SKM-1 treated with dmso at 0.1 percent for 144 hours (cell line): ENCODE data around the gene ACTR3C.
"Not testable (repeated sequence)": the region's sequence is repeated elsewhere in the genome, so short reads cannot be mapped to it uniquely, and the experiment has no call there.

Experiments used
- DNase-seq: peaks from one replicate; lab custom pipeline; 2025; ENCODE audit not compliant: unreplicated experiment; lab: John Stamatoyannopoulos, UW

The ACTR3C gene

DNA sequence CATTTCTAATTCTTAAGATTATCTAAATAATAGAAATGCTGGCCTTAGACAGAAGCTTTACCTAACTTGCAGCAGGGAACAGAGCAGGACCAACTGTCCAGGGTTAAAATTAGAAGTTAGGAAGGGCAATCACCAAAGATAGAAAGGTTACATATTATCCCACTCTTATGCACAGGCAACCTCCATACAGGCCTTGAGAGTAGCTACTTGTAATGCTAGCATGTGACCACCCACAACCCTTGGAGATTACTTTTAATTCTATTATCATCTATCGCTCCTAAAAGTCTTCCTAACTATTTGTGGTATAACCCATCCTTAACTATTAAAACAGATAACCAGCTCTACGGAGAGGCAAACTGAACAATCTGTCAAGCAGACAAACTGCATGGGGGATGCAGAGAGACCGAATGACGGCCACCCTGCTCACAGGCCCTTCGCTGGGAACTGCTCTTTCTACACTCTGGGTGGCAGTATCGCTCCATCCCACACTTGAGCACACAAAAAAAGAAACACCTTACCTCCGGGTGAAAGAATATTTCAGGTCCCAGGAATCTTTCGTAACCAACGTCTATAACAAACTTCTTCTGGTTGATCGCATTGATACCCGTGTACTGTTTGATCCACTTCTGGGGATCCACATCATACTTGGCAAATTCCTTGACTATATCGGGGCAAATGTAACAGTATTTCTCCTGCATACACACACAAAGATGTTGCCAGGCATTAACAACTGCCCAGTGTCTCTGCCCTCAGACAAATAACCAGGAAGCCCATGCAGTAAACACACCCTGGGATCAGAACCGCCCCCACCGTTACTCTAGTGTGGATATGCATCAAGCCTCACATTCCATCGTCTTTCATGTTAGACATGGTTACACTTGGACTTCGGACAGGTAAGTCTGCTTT lies 37.2 kb downstream of the ACTR3C start:
- not testable (repeated sequence) for DNase-seq

DNA sequence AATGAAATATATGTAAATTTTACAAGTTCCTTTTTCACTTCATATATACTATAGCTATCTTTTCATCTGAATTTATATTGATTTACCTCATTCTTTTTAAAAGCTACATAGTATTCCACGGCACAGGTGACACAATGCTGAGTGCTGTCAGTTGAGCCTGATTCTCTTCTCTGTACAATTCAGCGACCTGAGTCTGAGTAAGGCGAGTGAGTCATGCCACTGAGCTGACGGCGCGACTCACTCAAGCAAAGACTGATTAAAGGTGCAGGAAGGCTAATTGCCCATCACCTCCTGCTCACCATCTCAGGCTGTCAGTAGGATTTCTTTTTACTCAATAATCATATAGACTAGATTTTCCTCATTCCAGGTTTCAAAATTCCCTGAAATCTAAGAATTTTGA lies 39.7 kb downstream of the ACTR3C start:
- DNase-seq, result not testable (repeated sequence)

DNA sequence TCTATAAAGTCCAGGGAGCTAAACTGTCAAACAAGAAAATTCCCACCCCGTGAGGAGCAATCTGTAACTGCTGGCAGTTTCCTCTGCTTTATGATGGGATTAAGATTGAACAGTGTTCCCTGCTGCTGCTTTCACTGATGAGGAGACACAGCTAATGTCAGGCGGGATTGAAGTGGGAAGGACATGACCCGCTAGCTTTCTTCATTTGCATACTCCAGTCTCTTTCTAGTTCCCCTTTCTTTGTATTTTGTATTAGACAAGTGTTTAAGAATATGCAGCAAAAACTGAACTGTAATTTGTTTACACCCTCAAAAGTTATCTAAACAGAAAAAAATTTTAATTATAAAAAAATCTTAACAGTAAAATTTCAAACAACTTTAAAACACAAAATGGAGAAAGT lies 40.2 kb downstream of the ACTR3C start:
- DNase-seq, result not testable (repeated sequence)

DNA sequence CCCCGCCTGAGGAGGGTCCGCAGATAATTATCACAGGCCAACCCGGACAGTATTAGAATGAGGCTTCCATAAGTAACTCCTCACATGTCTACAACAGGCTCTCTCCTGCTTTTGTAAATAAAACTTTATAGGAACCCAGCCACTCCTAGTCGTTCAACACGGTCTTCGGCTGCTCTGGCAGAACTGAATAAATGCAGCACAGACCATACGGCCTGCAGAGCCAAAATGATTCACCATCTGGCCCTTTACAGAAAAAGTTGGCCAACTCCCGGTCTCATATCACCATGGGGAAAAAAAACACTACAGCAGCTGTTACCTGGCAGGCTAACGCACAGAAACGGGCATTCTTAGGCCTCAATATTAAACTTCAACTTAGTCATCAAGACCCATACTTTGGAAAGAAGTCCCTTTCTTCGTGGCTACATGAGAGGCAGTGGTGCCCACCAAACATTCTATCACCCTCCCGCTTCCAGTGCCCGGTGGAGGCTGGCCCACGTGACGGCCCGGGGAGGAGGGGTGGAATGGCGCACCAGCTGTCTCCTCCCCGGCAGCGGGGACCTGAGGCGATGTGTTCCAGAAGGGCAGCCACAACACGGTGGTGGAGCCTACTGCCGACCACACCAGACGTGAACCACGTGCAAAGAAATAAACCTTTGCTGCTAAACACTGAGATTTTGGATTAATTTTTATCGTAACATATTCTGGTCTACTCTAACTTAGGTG lies 41.5 kb downstream of the ACTR3C start:
- DNase-seq, result not testable (repeated sequence)

DNA sequence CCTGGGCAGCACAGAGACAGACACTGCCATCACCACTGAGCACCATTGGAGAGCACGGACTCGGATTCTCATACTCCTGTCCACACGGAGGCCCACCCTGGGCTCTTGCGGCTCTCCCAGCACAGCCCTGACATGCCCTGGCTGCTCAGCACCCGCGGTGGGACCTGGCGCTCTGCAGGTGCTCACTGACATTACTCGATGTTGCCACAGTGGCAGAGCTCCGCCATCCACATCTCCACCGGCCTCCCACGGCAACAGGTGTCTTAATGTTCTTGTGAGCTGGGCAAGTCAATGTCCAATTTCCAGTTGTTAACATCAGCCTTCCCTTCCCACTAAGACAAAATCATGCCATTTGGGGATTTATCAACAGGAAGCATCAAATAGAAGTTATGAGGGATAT lies 45.0 kb downstream of the ACTR3C start:
- DNase-seq, result not testable (repeated sequence)

DNA sequence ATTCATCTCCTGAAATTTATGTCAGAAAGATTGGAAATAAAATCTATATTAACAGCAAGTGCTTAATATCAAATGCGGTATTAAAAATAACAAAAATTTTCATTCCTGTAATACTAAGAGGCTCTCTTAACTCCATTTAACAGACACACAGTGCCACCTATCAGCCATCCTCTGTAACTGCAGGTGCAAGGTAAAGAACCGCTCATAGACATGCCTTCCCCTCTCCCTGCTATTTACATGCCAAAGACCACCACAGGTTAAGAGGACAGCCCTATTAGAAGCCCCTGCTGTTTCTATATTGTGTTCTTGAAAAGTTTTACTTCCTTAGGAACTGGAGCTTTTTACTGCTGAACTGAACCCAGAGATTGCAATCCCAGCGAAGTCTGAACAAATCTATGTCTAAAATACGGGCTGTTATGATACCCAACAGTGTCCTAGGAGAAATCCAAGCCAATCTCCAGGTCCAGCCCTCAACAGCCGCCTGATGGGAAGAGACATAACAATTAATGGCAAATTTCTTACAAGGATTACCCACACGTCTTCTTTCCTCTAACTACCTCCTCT lies 47.1 kb downstream of the ACTR3C start:
- DNase-seq, result not testable (repeated sequence)

DNA sequence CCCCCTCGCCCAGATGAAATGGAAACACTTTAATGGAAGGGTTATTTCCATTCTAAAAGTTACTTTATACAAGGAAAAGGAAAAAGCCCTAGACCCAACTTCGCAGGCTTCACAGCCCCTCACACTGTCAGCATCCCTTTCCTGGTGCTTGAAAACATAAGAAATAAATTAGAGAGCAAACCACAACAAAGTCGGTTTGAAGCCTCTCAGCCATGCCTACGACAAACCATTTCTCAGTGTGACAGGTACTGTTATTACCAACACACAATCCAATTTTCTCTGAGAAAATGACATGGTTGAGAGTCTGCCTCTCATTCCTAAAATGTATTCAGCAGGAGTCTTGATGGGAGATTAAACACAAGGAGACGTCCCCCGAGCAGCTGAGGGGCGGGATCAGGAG lies 51.4 kb downstream of the ACTR3C start:
- DNase-seq, result not testable (repeated sequence)

DNA sequence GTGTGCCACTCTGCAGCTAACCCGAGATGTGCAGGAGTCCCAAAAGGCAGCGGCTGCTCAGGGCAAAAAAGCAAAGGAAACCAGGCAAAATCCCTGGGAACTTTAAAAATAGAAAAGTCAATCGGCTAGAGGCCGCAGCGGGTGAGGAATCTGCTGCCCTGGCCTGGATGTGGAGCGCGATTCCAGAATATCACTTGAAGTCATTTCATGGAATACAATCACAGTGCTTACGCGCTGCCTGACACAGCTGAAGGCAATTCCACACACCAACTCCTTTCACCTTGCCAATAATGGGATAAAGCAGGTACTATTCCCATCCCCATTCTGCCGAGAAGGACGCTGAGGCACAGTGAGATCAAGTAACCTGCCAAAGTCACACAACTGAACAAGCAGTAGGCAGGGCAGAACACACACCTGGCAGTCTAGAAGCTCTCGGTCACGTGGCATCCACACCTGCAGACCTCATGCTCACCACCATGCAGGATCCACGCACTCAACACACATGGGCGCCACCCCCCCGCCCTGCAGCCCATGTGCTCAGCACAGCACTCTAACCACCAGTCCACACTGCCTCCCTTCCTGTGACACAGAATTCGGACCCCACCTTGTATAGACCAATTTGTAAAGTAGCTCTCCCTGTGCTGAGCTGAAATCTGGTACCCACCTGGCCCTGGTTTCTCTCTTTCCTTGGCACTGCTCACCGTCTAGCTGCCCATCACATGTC lies 53.1 kb downstream of the ACTR3C start:
- not testable (repeated sequence) for DNase-seq

DNA sequence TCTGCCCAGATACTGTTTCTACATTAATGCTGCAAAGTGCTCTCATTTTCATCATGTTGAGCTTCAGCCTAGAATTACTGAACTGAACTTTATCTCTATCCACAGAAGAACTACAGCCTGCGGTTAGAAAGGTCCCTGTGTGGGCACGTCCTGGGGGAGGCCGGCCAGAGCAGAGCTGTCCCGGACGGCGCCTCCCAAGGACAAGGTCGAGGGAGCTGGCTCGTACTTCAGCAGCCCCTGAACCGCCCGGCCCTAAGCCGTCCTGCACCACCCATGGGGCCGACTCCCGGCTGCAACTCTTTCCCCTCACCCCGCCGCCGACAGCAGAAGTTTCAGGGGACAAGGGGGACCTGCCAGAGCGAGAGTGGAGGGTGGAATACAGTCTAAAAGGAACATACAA lies 54.5 kb downstream of the ACTR3C start:
- DNase-seq, result not testable (repeated sequence)

DNA sequence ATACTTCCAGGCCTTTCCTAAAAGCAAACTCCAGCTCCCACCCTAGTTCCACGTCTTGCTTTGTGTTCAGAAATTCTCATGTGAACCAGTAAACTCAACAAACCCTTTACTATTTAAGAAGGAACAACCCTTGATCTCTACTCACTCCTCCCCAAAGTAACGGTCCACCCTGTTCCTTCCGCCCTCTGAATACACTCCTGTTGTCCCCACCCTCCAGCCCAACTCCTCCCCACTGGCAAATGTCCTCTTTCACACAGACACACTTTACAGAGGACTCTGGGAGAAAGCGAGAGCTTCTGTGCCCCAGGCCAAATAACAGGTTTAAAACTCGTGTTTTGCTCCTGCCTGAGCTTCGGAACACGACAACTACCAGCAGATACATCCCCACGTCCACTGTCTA lies 55.1 kb downstream of the ACTR3C start:
- DNase-seq, result not testable (repeated sequence)

DNA sequence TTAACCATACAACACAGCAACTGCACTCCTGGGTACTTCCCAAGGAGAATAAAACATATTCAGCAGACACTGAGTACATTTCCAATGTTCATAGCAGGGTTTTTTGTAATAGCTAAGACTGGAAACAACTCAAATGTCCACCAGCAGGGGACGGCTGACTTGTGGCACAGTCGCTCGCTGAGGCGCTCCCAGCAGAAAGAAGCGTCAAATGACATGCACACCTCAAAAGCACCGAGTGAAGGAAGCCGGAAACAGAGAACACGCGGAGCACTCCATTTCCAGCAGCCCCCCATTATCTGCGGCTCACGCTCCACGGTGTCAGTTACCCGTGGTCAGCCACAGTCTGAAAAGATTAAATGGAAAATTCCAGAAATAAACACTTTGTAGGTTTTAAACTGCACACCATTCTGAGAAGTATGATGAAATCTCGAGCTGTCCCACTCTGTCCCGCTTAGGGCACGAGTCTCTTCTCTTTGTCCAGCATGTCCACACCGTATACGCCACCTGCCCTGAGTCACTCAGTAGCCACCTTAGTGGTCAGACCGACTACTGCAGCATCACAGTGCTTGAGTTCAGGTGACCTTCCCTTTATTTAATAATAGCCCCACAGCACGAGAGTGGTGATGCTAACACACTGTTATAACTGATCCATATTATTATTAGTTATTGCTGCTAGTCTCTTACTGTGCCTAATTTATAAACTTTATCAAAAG lies 56.2 kb downstream of the ACTR3C start:
- not testable (repeated sequence) for DNase-seq

DNA sequence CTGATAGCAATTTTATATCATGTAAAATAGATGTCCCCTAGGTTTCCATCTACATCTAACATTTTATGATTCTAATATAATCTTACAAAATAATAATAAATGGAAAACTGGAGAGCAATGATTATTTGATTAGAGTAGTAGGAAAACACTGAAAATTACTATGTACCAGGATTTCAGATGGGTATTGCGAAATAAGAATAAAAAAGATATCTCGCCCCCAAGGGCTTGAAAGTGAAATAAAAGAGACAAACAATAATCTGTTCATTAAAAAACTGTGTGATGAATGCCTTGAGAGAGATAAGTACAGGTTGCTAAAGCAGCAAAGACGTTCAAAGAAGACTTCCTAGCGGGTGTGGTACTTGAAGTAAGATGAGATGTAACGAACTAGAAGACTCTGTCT lies 60.7 kb downstream of the ACTR3C start:
- DNase-seq, result not testable (repeated sequence)

DNA sequence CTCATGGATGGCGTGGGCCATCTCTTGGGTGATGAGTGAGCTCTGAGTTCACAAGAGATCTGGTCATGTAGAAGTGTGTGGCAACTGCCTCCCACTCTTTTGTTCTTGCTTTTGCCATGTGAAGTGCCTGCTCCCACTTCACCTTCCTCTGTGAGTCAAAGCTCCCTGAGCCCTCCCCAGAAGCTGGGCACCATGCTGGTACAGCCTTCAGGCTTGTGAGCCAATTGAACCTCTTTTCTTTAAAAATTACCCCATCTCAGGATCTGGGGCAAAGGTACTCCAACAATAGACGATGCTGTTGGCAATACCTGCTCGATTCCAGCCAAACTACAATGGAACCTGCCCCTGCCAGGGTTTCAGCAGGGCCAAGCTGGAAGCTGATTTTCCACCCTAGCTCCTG lies 75.6 kb downstream of the ACTR3C start:
- not testable (repeated sequence) for DNase-seq

DNA sequence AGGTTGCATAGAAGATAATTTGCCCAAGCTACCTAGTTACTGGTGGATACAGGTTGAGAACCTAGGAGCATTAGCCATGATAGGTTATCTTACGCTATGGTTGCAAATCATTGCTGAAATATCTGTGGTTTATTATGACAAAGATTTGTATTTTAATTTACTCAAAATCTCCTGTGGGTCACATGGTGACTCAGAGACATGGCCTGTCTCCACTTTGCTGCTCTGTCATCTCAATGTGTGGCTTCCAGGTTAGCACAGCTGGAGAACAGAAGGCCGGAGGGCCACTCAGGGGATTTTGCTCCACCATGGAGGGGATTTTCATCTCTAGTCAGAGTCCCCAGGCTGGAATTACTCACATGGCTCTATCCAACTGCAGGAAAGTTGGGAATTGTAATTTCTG lies 78.1 kb downstream of the ACTR3C start:
- not testable (repeated sequence) for DNase-seq

DNA sequence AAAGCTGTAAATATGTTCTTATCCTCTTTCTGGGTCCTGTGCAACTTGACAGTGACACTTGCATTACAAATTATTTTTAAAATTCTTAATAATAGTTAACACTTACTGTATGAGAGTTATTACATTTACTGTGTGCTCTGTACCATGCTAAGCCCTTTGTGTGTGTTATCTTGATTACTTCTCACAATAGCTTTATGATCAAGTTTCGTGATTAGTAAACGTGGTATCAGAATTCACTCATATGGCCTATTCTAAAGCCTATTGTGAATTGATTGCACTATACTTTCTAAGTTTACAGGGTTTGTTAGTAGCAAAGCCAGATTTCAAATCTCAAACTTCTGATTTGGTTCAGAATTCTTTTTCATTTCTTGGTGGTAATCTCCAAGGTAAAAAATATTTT lies 80.4 kb downstream of the ACTR3C start:
- DNase-seq, result not testable (repeated sequence)

DNA sequence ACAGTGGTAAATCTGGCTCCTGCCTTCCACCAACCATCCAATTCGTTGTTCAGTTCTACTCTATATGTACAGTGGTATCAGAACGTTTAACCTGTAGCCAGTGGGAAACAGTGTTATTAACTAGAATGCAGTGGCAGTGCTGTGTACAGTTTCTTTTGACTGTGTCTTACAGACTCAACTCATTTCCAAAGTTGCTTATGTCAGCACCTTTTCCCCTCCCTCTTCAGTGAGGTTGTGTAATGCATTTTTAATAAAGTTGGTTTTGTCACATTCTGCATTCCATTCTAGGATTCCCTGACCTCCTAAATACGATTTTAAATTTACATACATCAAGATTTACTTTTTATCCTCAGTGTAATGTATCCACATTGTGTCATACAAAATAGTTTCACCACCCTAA lies 97.9 kb downstream of the ACTR3C start:
- DNase-seq, result not testable (repeated sequence)

DNA sequence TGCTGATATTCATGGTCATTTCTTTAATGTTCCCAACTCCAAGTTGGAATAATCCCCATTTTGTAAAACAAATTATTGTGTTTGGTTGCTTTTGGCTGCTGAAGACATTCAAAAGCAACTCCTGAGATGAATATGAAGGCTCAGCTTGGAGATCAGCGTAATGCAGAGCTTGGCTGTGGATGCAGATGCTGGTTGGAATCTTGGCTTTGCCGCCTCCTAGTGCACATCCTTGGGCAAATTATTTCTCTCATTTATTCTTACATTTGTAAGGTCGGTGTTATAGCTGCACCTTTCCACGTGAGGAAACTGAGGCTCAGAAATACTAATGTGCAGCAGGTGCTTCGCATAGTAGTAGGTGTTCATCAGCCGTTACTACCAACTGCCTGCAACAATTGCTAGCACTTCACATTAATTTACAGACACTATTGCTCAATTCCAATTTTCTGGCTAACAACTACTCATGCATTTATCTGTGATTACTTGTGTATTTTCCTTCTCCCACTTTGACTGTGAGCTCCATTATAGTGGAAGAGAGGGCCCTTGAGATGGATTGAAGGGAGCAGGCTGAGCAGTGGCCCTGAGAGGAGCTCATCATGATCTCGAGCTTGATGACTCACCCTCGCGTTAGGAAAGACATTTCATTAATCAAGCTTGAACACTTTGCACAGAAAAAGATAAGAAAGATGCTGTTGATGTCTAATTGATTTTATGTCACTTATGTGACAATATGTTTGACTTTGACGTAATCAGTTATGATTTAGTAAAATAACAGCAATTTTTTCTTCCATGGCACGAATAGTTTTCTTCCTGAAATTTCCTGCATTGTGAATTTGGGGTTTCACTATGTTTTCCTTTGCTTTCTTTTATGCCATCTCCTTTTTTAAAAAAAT lies 101.0 kb downstream of the ACTR3C start:
- not testable (repeated sequence) for DNase-seq

DNA sequence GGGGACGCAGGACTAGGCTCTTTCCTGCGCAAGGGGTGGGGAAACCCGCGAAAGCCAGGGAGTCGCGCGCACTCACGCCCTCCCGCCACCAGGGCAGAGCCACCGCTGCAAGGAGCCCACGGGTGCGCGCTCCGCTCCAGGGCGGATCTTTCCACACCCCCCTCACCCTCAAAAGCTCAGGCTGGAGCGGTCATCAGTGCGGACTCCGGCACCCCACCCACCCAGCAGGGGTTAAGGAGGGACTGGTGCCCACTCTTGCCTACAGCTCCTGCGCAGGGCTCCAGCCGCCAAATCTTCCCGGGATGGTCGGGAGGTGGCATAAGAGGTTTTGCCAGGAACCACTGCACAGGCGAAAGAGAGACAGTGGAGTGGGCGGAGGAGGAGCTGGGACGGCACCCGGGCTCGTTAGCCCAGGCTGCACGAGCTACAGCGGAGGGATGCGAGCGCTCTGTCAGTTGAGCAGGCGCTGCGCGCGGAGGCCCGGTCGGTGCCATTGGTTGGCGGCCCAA lies 102.6 kb downstream of the ACTR3C start:
- DNase-seq, result not testable (repeated sequence)
